Osteocyte (in vitro differentiated cells): Measurements from ENCODE around the gene ENO2. TPM values are rescaled to one million over a fixed set of nuclear protein-coding genes. Genes with fewer than 3 reads are reported as not detected.
"Not testable (repeated sequence)": the region's sequence is repeated elsewhere in the genome, so short reads cannot be mapped to it uniquely, and the experiment has no call there.

Experiments used
- DNase-seq: peaks from one replicate; pipeline ENCODE4 v3.0.0; 2021; ENCODE audit warnings: mixed read lengths; ENCODE audit not compliant: unreplicated experiment; ENCODE audit errors: extremely low spot score
- H3K27ac Mint-ChIP-seq: one replicate; pipeline ENCODE4 v1.8.0; 2021; ENCODE audit warnings: mild to moderate bottlenecking, mixed read lengths; ENCODE audit not compliant: unreplicated experiment
- H3K27me3 Mint-ChIP-seq: one replicate; pipeline ENCODE4 v1.8.0; 2021; ENCODE audit warnings: mixed read lengths; ENCODE audit not compliant: unreplicated experiment
- H3K36me3 Mint-ChIP-seq: one replicate; pipeline ENCODE4 v1.8.0; 2021; ENCODE audit warnings: mixed read lengths; ENCODE audit not compliant: unreplicated experiment
- H3K4me1 Mint-ChIP-seq: one replicate; pipeline ENCODE4 v1.8.0; 2021; ENCODE audit warnings: mixed read lengths; ENCODE audit not compliant: unreplicated experiment
- H3K4me3 Mint-ChIP-seq: one replicate; pipeline ENCODE4 v1.8.0; 2021; ENCODE audit warnings: mild to moderate bottlenecking, moderate library complexity, mixed read lengths; ENCODE audit not compliant: unreplicated experiment
- H3K9me3 Mint-ChIP-seq: one replicate; pipeline ENCODE4 v1.8.0; 2021; ENCODE audit warnings: mixed read lengths; ENCODE audit not compliant: unreplicated experiment
- CTCF ChIP-seq: fragments of 200-600 bp; sonication (generic); IDR thresholded peaks from 2 replicates; pipeline ENCODE4 v1.5.0; 2021; ENCODE audit warnings: antibody characterized with exemption, mild to moderate bottlenecking, moderate library complexity
- total RNA-seq: library from RNA; stranded (reverse); gene quantifications from 2 replicates; pipeline ENCODE4 v1.2.1, GENCODE V29; 2021

ENO2 gene
- total RNA-seq, 1 donor from 2014 or later = 24.1 TPM

GRCh38 chr12:6905414-6906040 lies 8.9 kb upstream of the ENO2 start:
- no peak for TF ChIP-seq CTCF
- DNase-seq = no peak
- no peaks in the 10 kb centered on the region for H3K36me3 Mint-ChIP-seq
- no peak overlapping the region for H3K4me3 Mint-ChIP-seq
- no peaks in the 10 kb centered on the region for H3K27me3 Mint-ChIP-seq
- no peak overlapping the region for H3K27ac Mint-ChIP-seq
- H3K4me1 Mint-ChIP-seq = no peaks in the 10 kb centered on the region
- no peaks in the 10 kb centered on the region for H3K9me3 Mint-ChIP-seq

DNA sequence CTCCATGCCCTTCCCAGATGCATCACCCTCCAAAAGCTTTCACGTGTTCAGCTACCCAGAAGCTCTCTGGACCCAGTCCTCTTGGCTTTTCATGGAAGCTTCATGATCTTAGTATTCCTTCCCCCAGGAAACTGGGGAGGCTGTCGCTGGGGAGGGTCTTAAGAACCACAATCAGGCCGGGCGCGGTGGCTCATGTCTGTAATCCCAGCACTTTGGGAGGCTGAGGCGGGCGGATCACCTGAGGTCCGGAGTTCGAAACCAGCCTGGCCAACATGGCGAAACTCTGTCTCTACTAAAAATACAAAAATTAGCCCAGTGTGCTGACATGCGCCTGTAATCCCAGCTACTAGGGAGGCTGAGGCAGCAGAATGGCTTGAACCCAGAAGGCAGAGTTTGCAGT lies 6.2 kb upstream of the ENO2 start:
- not testable (repeated sequence) for H3K36me3 Mint-ChIP-seq, DNase-seq, H3K4me1 Mint-ChIP-seq, H3K27me3 Mint-ChIP-seq, H3K27ac Mint-ChIP-seq, H3K9me3 Mint-ChIP-seq, H3K4me3 Mint-ChIP-seq

- DNase-seq = no peak
- H3K4me1 Mint-ChIP-seq = peaks cover 7% of the 10 kb centered on the region
- no peak overlapping the region for H3K27ac Mint-ChIP-seq
- no peaks in the 10 kb centered on the region for H3K9me3 Mint-ChIP-seq
- H3K36me3 Mint-ChIP-seq = no peaks in the 10 kb centered on the region
- no peak for TF ChIP-seq CTCF
- no peaks in the 10 kb centered on the region for H3K27me3 Mint-ChIP-seq
- H3K4me3 Mint-ChIP-seq = no peak overlapping the region
Observed at GRCh38 chr12:6909421-6910145, 4.8 kb upstream of the ENO2 start.

GRCh38 chr12:6912164-6912935 lies 2.0 kb upstream of the ENO2 start:
- DNase-seq = no peak
- no peak for TF ChIP-seq CTCF
- Mint-ChIP-seq H3K4me3 (no peak overlapping the region), H3K27ac (no peak overlapping the region), H3K36me3 (peaks cover 1% of the 10 kb centered on the region), H3K4me1 (peaks cover 18% of the 10 kb centered on the region), H3K9me3 (no peaks in the 10 kb centered on the region), H3K27me3 (no peaks in the 10 kb centered on the region)

DNA sequence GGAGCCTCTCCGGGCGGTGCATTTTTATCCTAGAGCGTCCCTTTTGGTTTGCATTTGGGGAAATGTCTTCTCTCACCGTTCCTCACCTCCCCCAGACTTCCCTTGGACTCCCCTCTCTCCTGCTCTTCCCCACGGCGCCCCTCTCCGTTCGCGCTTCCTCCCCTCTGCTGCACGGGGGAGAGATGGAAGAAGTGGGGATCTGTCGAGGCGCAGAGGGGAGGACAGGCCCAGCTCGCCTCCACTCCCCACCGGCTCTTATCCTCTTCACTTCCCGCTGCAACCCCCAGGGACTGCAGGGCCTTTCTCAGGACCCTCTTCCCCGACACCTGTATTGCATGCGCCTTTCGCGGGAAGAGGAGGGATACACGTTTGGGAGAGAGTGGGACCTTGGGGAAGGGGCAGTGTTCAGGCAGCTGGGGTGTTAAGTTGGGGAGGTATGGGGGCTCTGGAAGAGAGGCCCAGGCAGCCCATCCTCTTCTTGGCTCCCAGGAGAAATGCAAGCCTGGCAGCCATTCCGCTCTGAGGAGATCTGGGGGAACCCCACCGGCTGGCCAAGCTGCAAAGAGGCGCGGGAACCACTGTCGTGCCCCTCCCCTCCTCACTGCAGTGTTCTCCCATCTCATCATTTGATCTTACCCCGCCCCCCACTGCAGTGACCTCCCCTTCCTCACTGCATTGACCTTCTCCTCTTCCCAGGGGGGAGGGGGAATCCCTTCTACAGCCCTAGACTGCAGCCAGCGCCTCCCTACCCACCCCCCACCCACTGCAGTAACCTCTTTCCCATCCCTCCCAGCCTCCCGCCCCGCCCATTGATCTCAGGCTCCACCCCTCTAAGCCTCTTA lies 788 bp downstream of the ENO2 start:
- peaks cover 4% of the 10 kb centered on the region for H3K36me3 Mint-ChIP-seq
- TF ChIP-seq CTCF = no peak
- H3K27me3 Mint-ChIP-seq = no peaks in the 10 kb centered on the region
- H3K4me3 Mint-ChIP-seq = peak overlapping the region; percentile 81
- H3K27ac Mint-ChIP-seq = peak overlapping the region; percentile 11
- no peaks in the 10 kb centered on the region for H3K9me3 Mint-ChIP-seq
- no peak for DNase-seq
- peaks cover 18% of the 10 kb centered on the region for H3K4me1 Mint-ChIP-seq
